Right lobe of liver (tissue), 4 donors: ENCODE measurements around the gene TNFSF15.

Source experiments
- CTCF ChIP-seq, 4 donors: fragments of 200-600 bp in 3 of 4; fragments of 450-650 bp in 1 of 4; IDR thresholded peaks; one replicate each; pipeline versions ENCODE4 v1.5.1 to v1.8.0; 2016 to 2022; ENCODE audit warnings: antibody characterized with exemption in 4 of 4, mild to moderate bottlenecking in 2 of 4
- POLR2A ChIP-seq: fragments of 450-650 bp; IDR thresholded peaks from one replicate; pipeline ENCODE4 v1.6.1; 2017; ENCODE audit warnings: antibody characterized with exemption, mild to moderate bottlenecking
- donor health status: DM: no; HTN: no; CAD: no.
- donor health status: DM: no; HTN: no; CAD: no.
- donor health status: DM: no; HTN: yes; CAD: no.

GRCh38 chr9:114799925-114800324, 5.9 kb downstream of the TNFSF15 start:
- TF ChIP-seq POLR2A, result no peak
- no peak for TF ChIP-seq CTCF (IDR thresholded peaks at IDR 0.05)
